Measurements from ENCODE around the gene PPP1R9B. TPM values are rescaled to one million over a fixed set of nuclear protein-coding genes. Genes with fewer than 3 reads are reported as not detected.

Gene PPP1R9B
- total RNA-seq, 1 donor from 2014 or later: 16.6 TPM

GRCh38 chr17:50112694-50113093 is 37.8 kb downstream of the PPP1R9B start:
- FAIRE-seq (no peak), DNase-seq (ENCODE audit: low read depth) (no peak)
- Histone ChIP-seq H3K27me3 (ENCODE audit: control insufficient read depth, insufficient read depth, low read length) (no peaks in the 10 kb centered on the region), H3K4me3 (ENCODE audit: low read depth, low read length) (no peak overlapping the region), H3K36me3 (ENCODE audit: control insufficient read depth, insufficient read depth, low read length) (peaks cover 1% of the 10 kb centered on the region)
- no peak for TF ChIP-seq CTCF (IDR thresholded peaks at IDR 0.05; ENCODE audit: insufficient read depth, low read length, severe bottlenecking)

DNA sequence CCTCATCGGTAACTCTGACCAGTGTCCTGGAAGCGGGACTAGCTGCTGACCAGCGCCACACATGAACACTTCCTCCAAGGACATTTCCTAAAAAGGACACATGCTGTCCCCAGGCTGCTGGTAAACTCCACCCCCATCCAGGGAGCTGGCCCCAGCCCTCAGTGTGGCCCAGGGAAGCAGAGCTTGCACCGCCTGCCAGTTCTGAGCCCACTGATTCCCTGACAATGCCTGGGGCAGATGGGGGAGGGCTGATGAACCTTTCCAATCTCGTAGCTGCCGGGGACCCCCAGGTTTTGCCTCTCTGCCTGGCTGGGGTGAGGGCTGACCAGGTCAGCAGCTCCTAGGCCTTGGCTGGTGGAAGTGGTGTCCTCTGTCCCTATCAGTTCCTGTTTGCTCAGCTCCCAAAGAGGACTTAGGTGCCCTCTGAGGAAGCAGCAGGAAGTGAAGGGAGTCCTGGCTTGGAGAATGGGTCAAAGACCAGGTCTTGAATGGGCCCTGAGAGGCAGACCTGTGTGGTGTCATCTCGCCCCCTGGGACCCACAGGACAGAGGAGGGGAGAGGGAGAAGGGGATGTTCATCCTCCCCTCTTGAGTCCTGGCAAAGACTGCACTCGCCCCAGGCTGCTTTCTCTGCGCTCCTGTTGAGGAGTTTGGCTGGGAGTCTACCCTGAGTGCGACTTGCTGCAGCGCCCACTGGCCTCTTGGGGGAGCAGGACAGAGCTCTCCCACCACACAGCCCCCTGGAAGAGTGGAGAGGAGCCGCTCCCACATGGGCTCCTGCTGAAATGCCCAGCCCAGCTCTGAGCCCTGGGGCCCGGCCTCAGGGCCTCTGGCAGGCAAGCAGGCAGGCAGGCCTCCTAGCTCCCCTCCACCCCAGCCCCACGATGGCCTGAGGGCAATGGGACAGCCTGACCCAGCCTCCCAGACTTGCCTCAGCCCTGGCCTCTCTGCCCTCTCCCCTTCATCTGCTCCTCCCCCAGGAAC is 38.5 kb downstream of the PPP1R9B start:
- H3K36me3 ChIP-seq (ENCODE audit: control insufficient read depth, insufficient read depth, low read length): peaks cover 1% of the 10 kb centered on the region
- TF ChIP-seq CTCF (IDR thresholded peaks at IDR 0.05; ENCODE audit: insufficient read depth, low read length, severe bottlenecking): no peak
- FAIRE-seq (no peak), DNase-seq (ENCODE audit: low read depth) (no peak)
- H3K4me3 ChIP-seq (ENCODE audit: low read depth, low read length): no peak overlapping the region
- no peaks in the 10 kb centered on the region for H3K27me3 ChIP-seq (ENCODE audit: control insufficient read depth, insufficient read depth, low read length)

- no peak for TF ChIP-seq CTCF (IDR thresholded peaks at IDR 0.05; ENCODE audit: insufficient read depth, low read length, severe bottlenecking)
- no peaks in the 10 kb centered on the region for H3K27me3 ChIP-seq (ENCODE audit: control insufficient read depth, insufficient read depth, low read length)
- peaks cover 1% of the 10 kb centered on the region for H3K36me3 ChIP-seq (ENCODE audit: control insufficient read depth, insufficient read depth, low read length)
- no peak overlapping the region for H3K4me3 ChIP-seq (ENCODE audit: low read depth, low read length)
- FAIRE-seq: no peak
- no peak for DNase-seq (ENCODE audit: low read depth)
Observed at GRCh38 chr17:50110591-50111349, 39.7 kb downstream of the PPP1R9B start.

- DNase-seq (ENCODE audit: low read depth) (no peak), FAIRE-seq (no peak)
- no peak for TF ChIP-seq CTCF (IDR thresholded peaks at IDR 0.05; ENCODE audit: insufficient read depth, low read length, severe bottlenecking)
- H3K4me3 ChIP-seq (ENCODE audit: low read depth, low read length): no peak overlapping the region
- H3K36me3 ChIP-seq (ENCODE audit: control insufficient read depth, insufficient read depth, low read length): peaks cover 1% of the 10 kb centered on the region
- no peaks in the 10 kb centered on the region for H3K27me3 ChIP-seq (ENCODE audit: control insufficient read depth, insufficient read depth, low read length)
Observed at GRCh38 chr17:50109785-50110184, 40.7 kb downstream of the PPP1R9B start.

- TF ChIP-seq CTCF (IDR thresholded peaks at IDR 0.05; ENCODE audit: insufficient read depth, low read length, severe bottlenecking): no peak
- H3K4me3 ChIP-seq (ENCODE audit: low read depth, low read length): no peak overlapping the region
- peaks cover 1% of the 10 kb centered on the region for H3K36me3 ChIP-seq (ENCODE audit: control insufficient read depth, insufficient read depth, low read length)
- FAIRE-seq (no peak), DNase-seq (ENCODE audit: low read depth) (no peak)
- no peaks in the 10 kb centered on the region for H3K27me3 ChIP-seq (ENCODE audit: control insufficient read depth, insufficient read depth, low read length)
Observed at GRCh38 chr17:50109207-50109606, 41.3 kb downstream of the PPP1R9B start.

Data from bronchial epithelial cell (primary cell).